Heart left ventricle (tissue), 13 donors: Measurements from ENCODE around the gene SPA17.

Experiments
- CTCF ChIP-seq, 12 donors: fragments of 200-600 bp; sonication (generic) in 4 of 12; IDR thresholded peaks; one replicate each; pipeline versions ENCODE4 v1.5.0 to v1.8.0; 2018 to 2022; ENCODE audit warnings: antibody characterized with exemption in 12 of 12, mild to moderate bottlenecking in 5 of 12
- POLR2A ChIP-seq, 2 donors: fragments of 450-650 bp; IDR thresholded peaks; one replicate each; pipeline ENCODE4 v1.6.1; 2017; ENCODE audit warnings: antibody characterized with exemption in 2 of 2, mild to moderate bottlenecking in 2 of 2, moderate library complexity in 2 of 2
- donor health status: ischemic (EF 13 %, LVEDD 7.1; RV severe dilation, severe dysfunction).
- donor health status: DM: no; HTN: yes; CAD: no.
- donor health status: DM: no; HTN: no; CAD: no.
- donor health status: ischemic (EF 25% LVEDD 6.9; RV normal size, moderate dysfunction).
- donor health status: ischemic (EF 25% LVEDD 5.7; RV mildly dilated, moderate dysfunction).
- donor health status: ischemic (EF 35%, LVEDD 5.7; RV mildly dilated, moderate dysfunction).
- donor health status: nonischemic (EF 11% LVEDD 7.7; RV severe dilation, severe dysfunction).
- donor health status: DM: yes; HTN: yes; CAD: no.
- donor health status: PGD.
- donor health status: ischemic (EF 29% LVEDD 5.4; RV normal size, mild dysfunction).
- donor health status: nonischemic (EF 23%, LVEDD 6.1; RV moderate dilation, normal function).

DNA sequence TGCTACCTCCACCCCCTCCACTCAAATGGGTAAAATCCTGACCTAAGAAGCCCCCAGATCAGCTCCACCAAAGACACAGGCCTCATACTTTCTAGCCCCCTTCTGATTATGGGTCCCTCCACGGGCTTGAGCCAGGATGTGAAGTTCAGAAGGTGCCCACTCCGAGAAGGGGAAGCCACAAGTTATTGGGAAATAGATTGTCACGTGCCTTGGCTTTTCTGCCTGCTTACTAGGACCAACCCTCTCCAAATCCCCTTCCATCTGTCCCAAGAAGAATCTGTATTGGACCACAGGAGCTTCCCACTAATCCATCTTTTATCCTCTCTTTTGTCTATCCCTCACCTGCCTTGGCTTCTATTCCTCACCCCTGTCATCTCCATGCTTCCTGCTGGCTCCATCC is 63.0 kb downstream of the SPA17 start:
- TF ChIP-seq CTCF (IDR thresholded peaks at IDR 0.05) (no peak), POLR2A (IDR thresholded peaks at IDR 0.05) (no peak)
